Liver (tissue), 9 donors: ENCODE data around the gene PTCD3. TPM values are rescaled to one million over a fixed set of nuclear protein-coding genes. Genes with fewer than 3 reads are reported as not detected.

Experiments
- DNase-seq: peaks from one replicate; pipeline ENCODE4 v3.0.0-alpha.2; 2017; ENCODE audit warnings: low spot score
- H3K27ac ChIP-seq, 2 donors: one replicate each; pipeline ENCODE4 v1.7.0; 2013; ENCODE audit warnings: inconsistent platforms in 2 of 2, low read length in 2 of 2, control low read depth in 1 of 2, low read depth in 1 of 2, mild to moderate bottlenecking in 1 of 2
- H3K27me3 ChIP-seq, 4 donors: one replicate each; pipeline versions ENCODE4 v1.6.1 to v1.7.0; 2013; ENCODE audit warnings: low read length in 3 of 4, inconsistent platforms in 1 of 4, mild to moderate bottlenecking in 1 of 4, moderate library complexity in 1 of 4; ENCODE audit not compliant: control insufficient read depth in 4 of 4, insufficient read depth in 4 of 4
- H3K36me3 ChIP-seq, 4 donors: one replicate each; pipeline versions ENCODE4 v1.6.1 to v1.7.0; 2013; ENCODE audit warnings: low read length in 3 of 4, mild to moderate bottlenecking in 3 of 4, low read depth in 1 of 4, moderate library complexity in 1 of 4; ENCODE audit not compliant: control insufficient read depth in 4 of 4, insufficient read depth in 3 of 4
- H3K4me1 ChIP-seq, 4 donors: one replicate each; pipeline versions ENCODE4 v1.6.1 to v1.7.0; 2013; ENCODE audit warnings: low read length in 3 of 4, mild to moderate bottlenecking in 3 of 4, moderate library complexity in 1 of 4; ENCODE audit not compliant: control insufficient read depth in 4 of 4, insufficient read depth in 4 of 4
- H3K4me3 ChIP-seq, 3 donors: one replicate each; pipeline versions ENCODE4 v1.6.1 to v1.7.0; 2013; ENCODE audit warnings: low read length in 3 of 3, control low read depth in 1 of 3, low read depth in 1 of 3, mild to moderate bottlenecking in 1 of 3
- H3K9ac ChIP-seq, 2 donors: one replicate each; pipeline ENCODE4 v1.7.0; 2013; ENCODE audit warnings: low read length in 2 of 2, mild to moderate bottlenecking in 2 of 2, moderate library complexity in 2 of 2, control low read depth in 1 of 2, low read depth in 1 of 2
- H3K9me3 ChIP-seq, 4 donors: one replicate each; pipeline versions ENCODE4 v1.6.1 to v1.7.0; 2013; ENCODE audit warnings: low read length in 3 of 4; ENCODE audit not compliant: control insufficient read depth in 4 of 4
- EGR1 ChIP-seq, 2 donors: IDR thresholded peaks; 2 replicates each; pipeline ENCODE4 v1.6.1; 2016 to 2018; ENCODE audit warnings: antibody characterized with exemption in 2 of 2, low read depth in 2 of 2
- FOXA1 ChIP-seq: IDR thresholded peaks from 2 replicates; pipeline ENCODE4 v1.6.1; 2016; ENCODE audit warnings: antibody characterized with exemption
- FOXA2 ChIP-seq: IDR thresholded peaks from 2 replicates; pipeline ENCODE4 v1.6.1; 2016; ENCODE audit warnings: antibody characterized with exemption
- GABPA ChIP-seq, 2 donors: IDR thresholded peaks in 1 of 2; conservative IDR thresholded peaks in 1 of 2; 2 replicates each; pipeline ENCODE4 v1.6.1; 2016; ENCODE audit warnings: antibody characterized with exemption in 2 of 2, mild to moderate bottlenecking in 1 of 2, moderate library complexity in 1 of 2
- HNF4A ChIP-seq, 2 donors: conservative IDR thresholded peaks; 2 replicates each; pipeline ENCODE4 v1.6.1; 2016; ENCODE audit warnings: antibody characterized with exemption in 2 of 2, mild to moderate bottlenecking in 2 of 2
- HNF4G ChIP-seq: IDR thresholded peaks from 2 replicates; pipeline ENCODE4 v1.6.1; 2016; ENCODE audit warnings: antibody characterized with exemption
- JUND ChIP-seq, 2 donors: IDR thresholded peaks; 2 replicates each; pipeline ENCODE4 v1.6.1; 2016; ENCODE audit warnings: antibody characterized with exemption in 2 of 2
- NR2F2 ChIP-seq: IDR thresholded peaks from 2 replicates; pipeline ENCODE4 v1.6.1; 2016; ENCODE audit warnings: antibody characterized with exemption
- RAD21 ChIP-seq, 2 donors: IDR thresholded peaks; 2 replicates each; pipeline ENCODE4 v1.6.1; 2016; ENCODE audit warnings: antibody characterized with exemption in 2 of 2, mild to moderate bottlenecking in 2 of 2
- RXRA ChIP-seq, 2 donors: IDR thresholded peaks; 2 replicates each; pipeline ENCODE4 v1.6.1; 2017 to 2018; ENCODE audit warnings: antibody characterized with exemption in 2 of 2, mild to moderate bottlenecking in 1 of 2
- SP1 ChIP-seq: IDR thresholded peaks from 2 replicates; pipeline ENCODE4 v1.6.1; 2018; ENCODE audit warnings: antibody characterized with exemption, mild to moderate bottlenecking
- TAF1 ChIP-seq: conservative IDR thresholded peaks from 2 replicates; pipeline ENCODE4 v1.6.1; 2016; ENCODE audit warnings: antibody characterized with exemption, mild to moderate bottlenecking
- YY1 ChIP-seq: IDR thresholded peaks from 2 replicates; pipeline ENCODE4 v1.6.1; 2016; ENCODE audit warnings: antibody characterized with exemption, mild to moderate bottlenecking
- WGBS: extraction: QIAGEN DNeasy Blood & Tissue Kit; methylation state at CpG from one replicate; pipeline ENCODE4 v1.1.7; 2013; 5-methylcytosine and 5-hydroxymethylcytosine counted together
- polyA plus RNA-seq, 2 donors: library from polyadenylated mRNA; stranded (reverse) in 1 of 2; unstranded in 1 of 2; fragments of 200-250 nt in 1 of 2; fragments of >200 nt in 1 of 2; fragmentation: Nextera tagmentation in 1 of 2; extraction: Ambion mirVana in 1 of 2; gene quantifications; one replicate each; pipeline versions ENCODE4 v1.2.1 to v1.2.3, GENCODE V29; 2013 to 2015
- total RNA-seq, 2 donors: library from RNA; depleted of rRNA; stranded (reverse); fragments of >200 nt; gene quantifications; one replicate each; pipeline ENCODE4 v1.2.3, GENCODE V29; 2014
- TF ChIP-seq, protein P1 (sequence below): IDR thresholded peaks from 2 replicates; pipeline ENCODE4 v1.6.1; 2016; ENCODE audit warnings: antibody characterized with exemption, mild to moderate bottlenecking
- TF ChIP-seq, protein P2 (sequence below): IDR thresholded peaks from 2 replicates; pipeline ENCODE4 v1.6.1; 2016; ENCODE audit warnings: antibody characterized with exemption
- TF ChIP-seq, protein P3 (sequence below): IDR thresholded peaks from 2 replicates; pipeline ENCODE4 v1.6.1; 2016; ENCODE audit warnings: antibody characterized with exemption
- TF ChIP-seq, protein P4 (sequence below): fragments of 150-350 bp; IDR thresholded peaks from 2 replicates; pipeline ENCODE4 v1.5.1; 2017; ENCODE audit warnings: improper control_type of control experiment, low read depth, low read length; ENCODE audit not compliant: missing input control
- TF ChIP-seq, protein P5 (sequence below): IDR thresholded peaks from 2 replicates; pipeline ENCODE4 v1.6.1; 2016; ENCODE audit warnings: antibody characterized with exemption
- donor health status: healthy.
- donor health status: healthy.
- donor health status: healthy.
- donor health status: healthy.
- donor health status: healthy.

The PTCD3 gene
- total and polyA plus RNA-seq, 4 donors: 25.5 to 74.6 (median 45.2) TPM

DNA sequence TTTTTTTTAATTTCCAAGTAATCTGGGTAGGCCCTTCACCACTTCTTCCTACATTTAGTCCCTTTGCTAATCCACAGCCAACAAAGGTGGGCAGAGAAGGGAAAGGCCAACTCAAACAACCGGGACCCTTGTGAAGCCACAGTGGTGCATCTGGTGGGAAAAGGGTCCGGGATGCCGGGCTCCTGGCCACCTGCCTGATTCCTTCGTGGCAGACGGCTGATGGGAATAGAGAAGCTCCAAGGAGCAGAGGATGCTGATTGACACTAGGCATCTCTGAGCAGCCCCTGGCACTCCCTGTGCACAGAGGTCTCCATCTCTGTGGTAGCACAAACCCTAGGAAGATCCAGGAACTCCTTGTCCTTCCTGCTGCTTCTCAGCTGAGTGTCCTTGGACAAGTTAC lies 37.4 kb upstream of the PTCD3 start:
- H3K4me1 ChIP-seq: peaks cover 12 to 22% (median 19%) of the 10 kb centered on the region in 4 donors
- DNase-seq: no peak
- TF ChIP-seq EGR1 (IDR thresholded peaks at IDR 0.05; ENCODE audit: low read depth in 2 of 2): no peak
- TF ChIP-seq, protein P1, sequence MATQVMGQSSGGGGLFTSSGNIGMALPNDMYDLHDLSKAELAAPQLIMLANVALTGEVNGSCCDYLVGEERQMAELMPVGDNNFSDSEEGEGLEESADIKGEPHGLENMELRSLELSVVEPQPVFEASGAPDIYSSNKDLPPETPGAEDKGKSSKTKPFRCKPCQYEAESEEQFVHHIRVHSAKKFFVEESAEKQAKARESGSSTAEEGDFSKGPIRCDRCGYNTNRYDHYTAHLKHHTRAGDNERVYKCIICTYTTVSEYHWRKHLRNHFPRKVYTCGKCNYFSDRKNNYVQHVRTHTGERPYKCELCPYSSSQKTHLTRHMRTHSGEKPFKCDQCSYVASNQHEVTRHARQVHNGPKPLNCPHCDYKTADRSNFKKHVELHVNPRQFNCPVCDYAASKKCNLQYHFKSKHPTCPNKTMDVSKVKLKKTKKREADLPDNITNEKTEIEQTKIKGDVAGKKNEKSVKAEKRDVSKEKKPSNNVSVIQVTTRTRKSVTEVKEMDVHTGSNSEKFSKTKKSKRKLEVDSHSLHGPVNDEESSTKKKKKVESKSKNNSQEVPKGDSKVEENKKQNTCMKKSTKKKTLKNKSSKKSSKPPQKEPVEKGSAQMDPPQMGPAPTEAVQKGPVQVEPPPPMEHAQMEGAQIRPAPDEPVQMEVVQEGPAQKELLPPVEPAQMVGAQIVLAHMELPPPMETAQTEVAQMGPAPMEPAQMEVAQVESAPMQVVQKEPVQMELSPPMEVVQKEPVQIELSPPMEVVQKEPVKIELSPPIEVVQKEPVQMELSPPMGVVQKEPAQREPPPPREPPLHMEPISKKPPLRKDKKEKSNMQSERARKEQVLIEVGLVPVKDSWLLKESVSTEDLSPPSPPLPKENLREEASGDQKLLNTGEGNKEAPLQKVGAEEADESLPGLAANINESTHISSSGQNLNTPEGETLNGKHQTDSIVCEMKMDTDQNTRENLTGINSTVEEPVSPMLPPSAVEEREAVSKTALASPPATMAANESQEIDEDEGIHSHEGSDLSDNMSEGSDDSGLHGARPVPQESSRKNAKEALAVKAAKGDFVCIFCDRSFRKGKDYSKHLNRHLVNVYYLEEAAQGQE: no peak
- TF ChIP-seq YY1: no peak
- no peak for TF ChIP-seq SP1
- TF ChIP-seq FOXA1: no peak
- no peak for TF ChIP-seq RAD21 (IDR thresholded peaks at IDR 0.05)
- TF ChIP-seq, protein P2, sequence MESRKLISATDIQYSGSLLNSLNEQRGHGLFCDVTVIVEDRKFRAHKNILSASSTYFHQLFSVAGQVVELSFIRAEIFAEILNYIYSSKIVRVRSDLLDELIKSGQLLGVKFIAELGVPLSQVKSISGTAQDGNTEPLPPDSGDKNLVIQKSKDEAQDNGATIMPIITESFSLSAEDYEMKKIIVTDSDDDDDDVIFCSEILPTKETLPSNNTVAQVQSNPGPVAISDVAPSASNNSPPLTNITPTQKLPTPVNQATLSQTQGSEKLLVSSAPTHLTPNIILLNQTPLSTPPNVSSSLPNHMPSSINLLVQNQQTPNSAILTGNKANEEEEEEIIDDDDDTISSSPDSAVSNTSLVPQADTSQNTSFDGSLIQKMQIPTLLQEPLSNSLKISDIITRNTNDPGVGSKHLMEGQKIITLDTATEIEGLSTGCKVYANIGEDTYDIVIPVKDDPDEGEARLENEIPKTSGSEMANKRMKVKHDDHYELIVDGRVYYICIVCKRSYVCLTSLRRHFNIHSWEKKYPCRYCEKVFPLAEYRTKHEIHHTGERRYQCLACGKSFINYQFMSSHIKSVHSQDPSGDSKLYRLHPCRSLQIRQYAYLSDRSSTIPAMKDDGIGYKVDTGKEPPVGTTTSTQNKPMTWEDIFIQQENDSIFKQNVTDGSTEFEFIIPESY: no peak
- no peak for TF ChIP-seq NR2F2
- no peak for TF ChIP-seq RXRA (IDR thresholded peaks at IDR 0.05)
- TF ChIP-seq, protein P3, sequence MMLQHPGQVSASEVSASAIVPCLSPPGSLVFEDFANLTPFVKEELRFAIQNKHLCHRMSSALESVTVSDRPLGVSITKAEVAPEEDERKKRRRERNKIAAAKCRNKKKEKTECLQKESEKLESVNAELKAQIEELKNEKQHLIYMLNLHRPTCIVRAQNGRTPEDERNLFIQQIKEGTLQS: no peak
- no peak for TF ChIP-seq GABPA (IDR thresholded peaks at IDR 0.05 in 1 of 2, conservative IDR thresholded peaks at IDR 0.05 in 1 of 2)
- TF ChIP-seq FOXA2: no peak
- TF ChIP-seq JUND (IDR thresholded peaks at IDR 0.05): no peak
- TF ChIP-seq, protein P4, sequence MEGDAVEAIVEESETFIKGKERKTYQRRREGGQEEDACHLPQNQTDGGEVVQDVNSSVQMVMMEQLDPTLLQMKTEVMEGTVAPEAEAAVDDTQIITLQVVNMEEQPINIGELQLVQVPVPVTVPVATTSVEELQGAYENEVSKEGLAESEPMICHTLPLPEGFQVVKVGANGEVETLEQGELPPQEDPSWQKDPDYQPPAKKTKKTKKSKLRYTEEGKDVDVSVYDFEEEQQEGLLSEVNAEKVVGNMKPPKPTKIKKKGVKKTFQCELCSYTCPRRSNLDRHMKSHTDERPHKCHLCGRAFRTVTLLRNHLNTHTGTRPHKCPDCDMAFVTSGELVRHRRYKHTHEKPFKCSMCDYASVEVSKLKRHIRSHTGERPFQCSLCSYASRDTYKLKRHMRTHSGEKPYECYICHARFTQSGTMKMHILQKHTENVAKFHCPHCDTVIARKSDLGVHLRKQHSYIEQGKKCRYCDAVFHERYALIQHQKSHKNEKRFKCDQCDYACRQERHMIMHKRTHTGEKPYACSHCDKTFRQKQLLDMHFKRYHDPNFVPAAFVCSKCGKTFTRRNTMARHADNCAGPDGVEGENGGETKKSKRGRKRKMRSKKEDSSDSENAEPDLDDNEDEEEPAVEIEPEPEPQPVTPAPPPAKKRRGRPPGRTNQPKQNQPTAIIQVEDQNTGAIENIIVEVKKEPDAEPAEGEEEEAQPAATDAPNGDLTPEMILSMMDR: no peak
- no peak for TF ChIP-seq HNF4G
- no peak for TF ChIP-seq TAF1
- TF ChIP-seq, protein P5, sequence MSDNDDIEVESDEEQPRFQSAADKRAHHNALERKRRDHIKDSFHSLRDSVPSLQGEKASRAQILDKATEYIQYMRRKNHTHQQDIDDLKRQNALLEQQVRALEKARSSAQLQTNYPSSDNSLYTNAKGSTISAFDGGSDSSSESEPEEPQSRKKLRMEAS: no peak
- no peak for TF ChIP-seq HNF4A (conservative IDR thresholded peaks at IDR 0.05)
- no peak overlapping the region for H3K27ac ChIP-seq
- no peak overlapping the region for H3K9ac ChIP-seq
- peaks cover 6 to 46% (median 28%) of the 10 kb centered on the region in 4 donors for H3K36me3 ChIP-seq
- no peaks in the 10 kb centered on the region for H3K27me3 ChIP-seq
- WGBS: 96% methylated on average over 5 of the region's 5 CpGs
- H3K9me3 ChIP-seq: no peaks in the 10 kb centered on the region
- no peak overlapping the region for H3K4me3 ChIP-seq
